BJ (cell line): ENCODE measurements around the gene TLE1. TPM values are rescaled to one million over a fixed set of nuclear protein-coding genes. Genes with fewer than 3 reads are reported as not detected.

ENCODE experiments used
- CTCF ChIA-PET: fragments of 350-600 bp; formaldehyde crosslinking; extraction: SDS; loops from one replicate; lab custom pipeline; 2021; ENCODE audit warnings: antibody characterized with exemption, inconsistent platforms; lab: Yijun Ruan, JAX
- POLR2A ChIA-PET: fragments of 300-600 bp; sonication (Branson Sonifier 250); formaldehyde crosslinking; extraction: SDS; loops from one replicate; lab custom pipeline; 2021; ENCODE audit warnings: antibody characterized with exemption; lab: Charles Lee
- DNase-seq: peaks from one replicate; pipeline ENCODE4 v3.0.0-alpha.2; 2011; ENCODE audit warnings: low read depth
- H3K27me3 ChIP-seq: 2 replicates; pipeline ENCODE4 v1.6.0; 2011; ENCODE audit warnings: low read length; ENCODE audit not compliant: control insufficient read depth, insufficient read depth
- H3K36me3 ChIP-seq: 2 replicates; pipeline ENCODE4 v1.5.1; 2011; ENCODE audit warnings: low read length; ENCODE audit not compliant: control insufficient read depth, insufficient read depth
- H3K4me3 ChIP-seq: 2 replicates; pipeline ENCODE4 v1.5.1; 2011; ENCODE audit warnings: low read depth, mild to moderate bottlenecking, control low read depth, low read length
- CTCF ChIP-seq: IDR thresholded peaks from 2 replicates; pipeline ENCODE4 v1.5.1; 2011; ENCODE audit warnings: low read depth, mild to moderate bottlenecking, control low read depth, inconsistent platforms, low read length, moderate library complexity; ENCODE audit not compliant: insufficient read depth
- polyA plus RNA-seq: library from polyadenylated mRNA; depleted of rRNA; stranded (reverse); fragments of >200 nt; gene quantifications from 2 replicates; pipeline ENCODE4 v1.2.3, GENCODE V29; 2011

The TLE1 gene
- polyA plus RNA-seq, 1 experiment: 9.6 TPM

DNA sequence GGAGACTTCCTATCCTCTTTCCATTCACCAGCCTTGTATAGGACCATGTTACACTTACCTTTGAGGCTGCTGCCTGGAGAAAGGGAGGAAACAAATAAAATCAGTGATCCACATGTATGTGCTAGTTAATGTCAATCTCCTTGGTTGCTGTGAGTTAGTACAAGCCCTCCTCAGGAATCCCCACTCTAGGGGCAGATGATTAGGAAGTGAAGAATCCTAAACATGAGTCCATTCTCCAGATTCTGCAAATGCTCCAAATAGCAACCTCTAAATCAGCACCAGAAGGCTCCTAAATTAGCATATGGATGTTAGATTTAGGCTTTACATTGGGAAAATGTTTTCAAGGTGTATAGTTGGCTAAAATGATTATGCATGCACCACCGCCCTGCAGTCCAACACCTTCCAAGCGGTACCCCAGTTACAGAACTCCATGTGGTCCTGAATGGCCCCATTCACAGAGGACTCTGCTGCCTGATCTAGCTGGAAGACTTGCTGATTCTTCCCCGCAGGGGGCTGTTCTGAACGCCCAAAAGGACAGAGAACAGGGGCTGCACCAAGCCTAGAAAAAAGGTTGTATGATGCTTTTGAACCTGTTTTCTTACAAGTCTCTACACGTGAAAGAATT is 123.2 kb downstream of the TLE1 start:
- no peaks in the 10 kb centered on the region for H3K36me3 ChIP-seq
- no peak for DNase-seq
- POLR2A ChIA-PET: no interaction called here
- CTCF ChIA-PET: interaction anchor here (1.1 kb wide), 1 partner anchor 99 kb away, joined by 3 read pairs; no protein-coding TSS in a partner anchor
- no peak overlapping the region for H3K4me3 ChIP-seq
- H3K27me3 ChIP-seq: no peaks in the 10 kb centered on the region
- no peak for TF ChIP-seq CTCF

GRCh38 chr9:81565609-81566008 is 123.7 kb downstream of the TLE1 start:
- H3K4me3 ChIP-seq: no peak overlapping the region
- CTCF ChIA-PET: no interaction called here
- POLR2A ChIA-PET: no interaction called here
- no peak for TF ChIP-seq CTCF
- H3K36me3 ChIP-seq: no peaks in the 10 kb centered on the region
- no peaks in the 10 kb centered on the region for H3K27me3 ChIP-seq
- DNase-seq: no peak

DNA sequence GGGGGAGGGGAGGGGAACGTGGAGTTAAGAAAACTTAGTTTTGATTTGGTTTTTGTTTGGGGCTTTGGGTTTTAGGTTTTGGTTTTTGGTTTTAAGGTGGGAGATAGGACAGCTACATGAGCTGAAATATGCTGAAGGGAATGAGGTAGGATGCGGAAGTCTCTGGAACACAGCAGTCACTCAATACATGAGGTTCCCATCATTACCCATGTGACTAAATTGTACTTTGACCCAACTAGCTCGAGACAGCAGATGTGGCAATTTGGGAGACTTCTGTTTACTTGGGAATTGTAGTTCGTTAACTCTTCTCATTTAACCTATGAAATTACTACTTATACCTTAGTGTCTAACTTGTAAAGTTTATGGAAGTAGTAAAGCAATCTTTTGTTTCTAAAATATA is 124.2 kb downstream of the TLE1 start:
- Histone ChIP-seq H3K27me3 (no peaks in the 10 kb centered on the region), H3K36me3 (no peaks in the 10 kb centered on the region), H3K4me3 (no peak overlapping the region)
- ChIA-PET CTCF (no interaction called here), POLR2A (no interaction called here)
- DNase-seq: no peak
- TF ChIP-seq CTCF: no peak

- CTCF ChIA-PET: no interaction called here
- no peaks in the 10 kb centered on the region for H3K36me3 ChIP-seq
- no peaks in the 10 kb centered on the region for H3K27me3 ChIP-seq
- no peak for TF ChIP-seq CTCF
- DNase-seq: no peak
- H3K4me3 ChIP-seq: no peak overlapping the region
- POLR2A ChIA-PET: no interaction called here
Observed at GRCh38 chr9:81564632-81565031, 124.7 kb downstream of the TLE1 start.

DNA sequence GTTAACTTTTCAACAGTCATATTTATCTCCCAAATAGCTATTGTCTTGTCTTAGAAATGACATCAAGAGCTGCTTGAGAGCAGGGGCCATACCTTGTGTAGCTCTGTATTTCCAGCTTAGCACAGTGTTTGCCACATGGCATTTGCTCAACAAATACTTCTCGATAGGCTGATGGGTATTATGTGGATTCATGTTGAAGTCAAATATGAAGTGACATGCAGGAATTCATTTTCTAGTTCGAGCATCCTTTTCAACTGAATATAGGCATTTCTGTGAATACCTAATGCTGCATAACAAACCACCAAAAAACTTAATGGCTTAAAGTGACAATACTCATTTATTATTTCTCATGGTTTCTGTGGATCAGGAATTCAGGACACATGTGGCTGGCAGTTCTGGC is 125.6 kb downstream of the TLE1 start:
- POLR2A ChIA-PET: no interaction called here
- Histone ChIP-seq H3K36me3 (no peaks in the 10 kb centered on the region), H3K27me3 (no peaks in the 10 kb centered on the region), H3K4me3 (no peak overlapping the region)
- CTCF ChIA-PET: no interaction called here
- TF ChIP-seq CTCF: no peak
- DNase-seq: no peak
